GM19238 (cell line): ENCODE data around the gene EFCAB8.
"Not testable (repeated sequence)": the region's sequence is repeated elsewhere in the genome, so short reads cannot be mapped to it uniquely, and the experiment has no call there.

Source experiments
- DNase-seq: peaks from one replicate; pipeline ENCODE4 v3.0.0; 2011; ENCODE audit warnings: low spot score; ENCODE audit not compliant: insufficient read length

Gene EFCAB8

DNA sequence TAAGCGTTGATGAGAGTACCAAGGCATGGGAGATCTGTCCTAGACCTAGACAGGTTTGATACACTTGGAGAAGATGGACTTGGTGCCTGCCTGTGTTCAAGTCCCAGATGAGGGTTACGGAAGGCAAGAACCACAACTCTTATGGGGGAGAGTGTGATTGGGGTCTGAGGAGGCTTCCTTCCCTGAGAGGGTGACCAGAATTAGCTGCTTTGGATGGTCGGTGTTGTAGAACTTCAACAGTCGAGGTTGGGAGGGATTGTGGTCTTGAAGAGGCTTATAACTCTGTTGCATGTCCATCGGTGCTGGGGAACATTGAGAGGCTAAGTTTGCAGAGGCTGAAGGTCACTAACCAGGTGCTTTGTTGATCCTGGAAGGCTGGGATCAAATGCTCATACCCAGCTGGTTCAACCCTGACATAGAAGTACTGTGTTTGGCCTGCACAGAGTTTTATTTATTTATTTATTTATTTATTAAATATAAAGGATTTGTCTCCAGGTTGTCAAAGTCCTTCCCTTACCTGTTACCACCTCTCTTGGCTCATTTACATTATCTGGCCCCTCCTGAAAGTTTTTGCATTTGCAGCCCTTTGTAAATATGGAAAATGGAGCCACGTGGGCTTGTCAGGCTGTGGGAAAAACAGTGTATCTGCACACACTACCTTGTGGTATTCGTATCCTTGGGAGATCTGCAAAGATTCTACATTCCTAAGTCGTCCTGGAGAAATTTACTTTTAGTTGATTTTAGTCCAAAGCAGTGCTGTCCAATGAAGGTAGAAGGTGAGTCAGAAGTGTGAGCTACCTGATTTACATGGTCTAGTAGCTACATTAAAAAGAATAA is 15.8 kb upstream of the EFCAB8 start:
- no peak for DNase-seq

DNA sequence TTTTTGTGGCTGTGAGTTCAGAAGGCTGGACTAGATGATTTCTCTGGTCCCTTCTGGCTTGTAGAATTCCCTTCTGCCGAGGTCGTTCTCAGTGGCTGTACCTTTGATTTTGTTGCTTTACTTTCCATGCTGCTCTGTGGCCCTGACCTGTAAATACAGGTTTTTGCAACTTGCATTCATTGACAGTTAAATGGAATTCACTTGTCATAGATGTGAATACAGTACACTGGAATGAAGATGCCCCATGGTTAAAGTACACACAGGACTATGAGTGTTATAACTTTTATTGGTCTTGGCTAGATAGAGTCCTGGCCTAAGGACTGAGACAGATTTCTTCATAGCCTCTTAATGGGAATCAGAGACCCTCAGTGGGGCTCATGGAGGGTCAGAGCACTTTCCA is 12.9 kb upstream of the EFCAB8 start:
- no peak for DNase-seq

- DNase-seq = no peak
Observed at GRCh38 chr20:32846852-32847251, 11.9 kb upstream of the EFCAB8 start.

GRCh38 chr20:32847964-32848363 is 10.8 kb upstream of the EFCAB8 start:
- no peak for DNase-seq

- DNase-seq = no peak
Observed at GRCh38 chr20:32848846-32849245, 9.9 kb upstream of the EFCAB8 start.

DNA sequence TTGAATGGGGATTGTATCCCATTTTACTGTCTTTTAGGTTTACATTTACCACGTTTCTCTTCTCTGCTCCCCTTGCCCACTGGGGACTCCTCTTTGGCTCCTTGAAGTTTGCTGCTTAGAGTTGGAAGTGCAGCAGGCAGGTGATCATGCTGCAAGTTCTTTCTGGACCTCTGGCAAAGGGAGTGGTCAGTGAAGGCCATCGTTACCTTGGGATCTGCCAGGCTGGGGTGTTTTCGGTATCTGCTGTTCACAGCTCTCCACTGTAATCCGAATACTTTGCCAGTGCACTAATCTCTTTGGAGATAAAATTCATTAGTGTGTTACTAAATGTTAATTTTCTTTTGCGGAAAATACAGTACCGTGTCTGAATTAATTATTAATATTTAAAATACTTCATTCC is 9.1 kb upstream of the EFCAB8 start:
- no peak for DNase-seq

GRCh38 chr20:32855387-32855786 is 3.3 kb upstream of the EFCAB8 start:
- DNase-seq = no peak

DNA sequence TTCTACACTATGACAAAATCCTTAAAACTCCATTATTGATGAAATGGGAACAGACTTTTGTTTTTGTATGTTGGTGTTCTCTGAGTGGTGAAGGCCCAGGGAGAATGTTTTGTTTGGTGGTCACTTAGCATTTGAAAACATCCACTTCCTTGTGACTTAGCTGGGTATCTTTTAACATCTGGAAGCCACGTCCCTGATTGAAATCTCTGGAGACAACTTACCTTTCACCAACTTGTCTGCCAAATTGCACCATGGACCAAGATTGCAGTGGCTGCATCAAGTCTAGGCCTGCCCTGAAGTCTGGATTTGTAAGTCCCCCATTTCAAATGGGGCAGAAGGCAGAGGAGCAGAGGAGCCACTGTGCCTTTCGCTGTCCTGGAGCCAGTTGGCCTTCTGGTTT is 534 bp upstream of the EFCAB8 start:
- DNase-seq = no peak

DNA sequence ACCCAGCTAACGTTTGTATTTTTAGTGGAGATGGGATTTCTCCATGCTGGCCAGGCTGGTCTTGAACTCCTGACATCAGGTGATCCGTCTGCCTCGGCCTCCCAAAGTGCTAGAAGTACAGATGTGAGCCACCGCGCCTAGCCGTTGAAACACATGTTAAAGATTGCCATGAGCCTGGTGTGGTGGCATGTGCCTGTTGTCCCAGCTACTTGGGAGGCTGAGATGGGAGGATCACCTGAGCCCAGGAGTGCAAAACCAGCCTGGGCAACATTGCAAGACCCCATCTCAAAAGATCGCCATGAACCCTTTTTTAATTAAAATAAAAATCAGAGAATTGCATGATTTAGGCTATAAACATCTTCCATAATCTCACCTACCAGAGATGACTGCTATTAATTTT is 2.7 kb downstream of the EFCAB8 start:
- DNase-seq = no peak

DNA sequence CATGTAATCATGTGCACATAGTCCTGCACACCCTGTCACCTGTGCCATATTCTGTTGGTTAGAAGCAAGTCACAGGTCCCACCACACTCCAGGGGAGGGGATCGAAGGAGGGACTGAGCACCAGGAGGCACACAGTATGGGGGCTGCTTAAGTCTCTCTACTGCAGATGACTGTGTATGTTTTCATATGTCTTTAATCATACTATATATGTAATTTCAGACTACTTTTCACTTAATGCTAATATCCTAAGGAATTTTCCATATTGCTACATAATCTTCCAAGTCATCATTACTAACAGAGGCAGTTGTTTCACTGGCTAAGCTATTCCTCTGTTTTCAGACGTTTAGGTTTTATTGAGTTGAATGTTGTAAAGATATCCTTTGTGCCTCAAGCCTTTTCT is 10.8 kb downstream of the EFCAB8 start:
- no peak for DNase-seq

DNA sequence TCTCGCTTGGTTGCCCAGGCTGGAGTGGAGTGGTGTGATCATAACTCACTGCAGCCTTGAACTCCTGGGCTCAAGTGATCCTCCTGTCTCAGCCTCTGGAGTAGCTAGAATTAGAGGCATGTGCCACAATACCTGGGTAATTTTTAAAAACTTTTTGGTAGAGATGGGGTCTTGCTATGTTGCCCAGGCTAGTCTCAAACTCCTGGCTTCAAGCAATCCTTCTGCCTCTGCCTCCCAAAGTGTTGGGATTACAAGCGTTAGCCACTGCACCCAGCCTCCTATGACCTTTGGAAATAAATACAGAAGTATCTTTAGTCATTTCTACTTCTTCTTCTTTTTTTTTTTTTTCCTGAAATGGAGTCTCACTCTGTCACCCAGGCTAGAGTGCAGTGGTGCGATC is 11.8 kb downstream of the EFCAB8 start:
- not testable (repeated sequence) for DNase-seq

DNA sequence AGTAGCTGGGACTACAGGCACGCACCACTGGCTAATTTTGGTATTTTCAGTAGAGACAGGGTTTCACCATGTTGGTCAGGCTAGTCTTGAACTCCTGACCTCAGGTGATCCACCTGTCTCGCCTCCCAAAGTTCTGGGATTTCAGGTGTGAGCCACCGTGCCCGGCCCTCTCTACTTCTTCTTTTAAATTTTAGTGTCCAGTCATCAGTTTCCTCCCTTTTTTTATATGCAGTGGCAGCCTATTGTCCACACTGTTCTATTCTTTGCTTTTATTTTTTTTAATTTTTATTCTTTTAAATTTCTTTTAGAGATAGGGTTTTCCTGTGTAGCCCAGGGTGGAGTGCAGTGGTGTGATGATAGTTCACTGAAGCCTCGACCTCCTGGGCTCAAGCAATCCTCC is 12.3 kb downstream of the EFCAB8 start:
- DNase-seq = no peak

DNA sequence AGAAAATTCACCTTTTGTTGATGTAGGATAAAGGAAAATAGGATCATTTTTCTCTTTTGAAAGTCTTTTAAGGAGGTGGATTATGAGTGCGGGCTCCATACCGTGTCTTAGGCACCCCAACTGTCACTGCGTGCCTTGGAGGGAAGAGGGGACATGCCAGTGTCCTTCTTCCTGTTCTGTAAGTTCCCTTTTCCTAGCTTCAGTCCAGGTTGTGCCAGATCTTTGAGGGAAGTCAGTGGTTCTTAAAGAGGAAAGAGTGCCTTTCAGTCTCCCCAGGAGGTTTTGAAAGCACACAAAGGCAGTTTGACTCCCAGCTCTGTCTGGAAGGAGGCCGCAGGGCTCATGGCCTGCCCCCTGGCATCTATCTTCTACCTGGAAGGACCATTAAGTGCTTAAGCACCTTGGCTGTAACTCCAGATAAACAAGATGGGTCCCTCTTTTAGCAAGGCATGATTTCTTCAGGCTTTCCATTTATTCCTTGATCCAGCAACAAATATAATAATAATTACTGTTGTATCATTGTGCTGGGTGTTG is 13.0 kb downstream of the EFCAB8 start:
- DNase-seq = no peak

GRCh38 chr20:32872266-32872665 is 13.5 kb downstream of the EFCAB8 start:
- no peak for DNase-seq

GRCh38 chr20:32875673-32876072 is 16.9 kb downstream of the EFCAB8 start:
- DNase-seq = no peak

DNA sequence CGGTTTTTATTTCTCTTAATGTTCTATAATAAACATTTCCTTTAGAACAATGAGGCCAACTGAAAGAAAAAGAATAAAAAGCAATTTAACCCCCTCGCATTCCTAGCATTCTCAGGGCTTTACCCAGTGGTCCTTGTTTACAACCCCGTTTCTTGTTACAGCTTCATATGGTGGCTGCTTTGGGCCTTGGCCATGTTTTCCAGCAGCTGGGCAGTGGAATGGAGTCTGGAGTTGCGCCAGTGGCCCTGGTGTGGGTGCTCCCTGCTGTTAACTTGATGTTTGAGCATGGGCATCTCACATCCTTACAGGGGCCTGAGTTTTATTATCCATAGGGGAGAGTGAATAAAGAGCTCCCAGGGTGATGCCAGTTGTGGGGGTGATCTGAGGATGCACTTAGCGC is 18.8 kb downstream of the EFCAB8 start:
- DNase-seq = no peak

DNA sequence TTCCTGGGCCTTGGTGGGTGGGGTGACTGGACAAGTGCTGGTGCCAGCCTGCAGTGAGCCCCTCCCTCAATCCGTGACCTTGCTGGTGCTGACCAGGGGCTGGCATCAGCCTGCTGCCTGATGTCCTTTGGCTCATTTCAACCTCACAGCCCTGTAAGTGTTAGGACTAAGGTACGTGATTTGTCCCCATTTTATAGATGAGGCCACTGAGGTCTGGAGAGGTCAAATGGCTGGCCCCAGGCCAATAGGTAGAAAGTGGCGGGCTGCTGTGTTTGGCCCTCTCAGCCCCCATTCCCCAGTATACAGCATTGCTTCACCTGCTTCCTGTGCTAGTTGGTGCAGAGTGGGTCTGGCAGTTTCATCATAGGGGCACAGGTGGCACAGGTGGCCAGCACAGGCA is 20.1 kb downstream of the EFCAB8 start:
- no peak for DNase-seq

DNA sequence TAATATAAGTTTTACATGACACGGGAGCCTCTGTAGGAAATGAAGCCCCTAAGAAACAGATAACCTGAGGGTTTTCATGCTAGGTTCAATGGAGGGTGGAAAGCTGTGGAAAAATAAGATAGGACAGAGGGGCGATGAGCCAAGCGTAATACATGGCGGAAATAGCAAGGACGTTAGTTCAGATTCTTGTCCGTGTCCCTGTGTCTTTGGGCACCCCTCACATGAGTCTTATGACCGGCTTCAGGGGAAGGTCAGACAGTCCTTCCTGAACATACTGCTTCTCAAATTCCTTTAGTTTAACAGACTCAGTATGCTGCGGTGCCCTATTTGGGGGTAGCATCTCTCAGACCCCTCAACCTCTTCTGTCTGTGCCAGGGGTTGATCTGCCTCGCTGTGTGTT is 20.8 kb downstream of the EFCAB8 start:
- DNase-seq = no peak

DNA sequence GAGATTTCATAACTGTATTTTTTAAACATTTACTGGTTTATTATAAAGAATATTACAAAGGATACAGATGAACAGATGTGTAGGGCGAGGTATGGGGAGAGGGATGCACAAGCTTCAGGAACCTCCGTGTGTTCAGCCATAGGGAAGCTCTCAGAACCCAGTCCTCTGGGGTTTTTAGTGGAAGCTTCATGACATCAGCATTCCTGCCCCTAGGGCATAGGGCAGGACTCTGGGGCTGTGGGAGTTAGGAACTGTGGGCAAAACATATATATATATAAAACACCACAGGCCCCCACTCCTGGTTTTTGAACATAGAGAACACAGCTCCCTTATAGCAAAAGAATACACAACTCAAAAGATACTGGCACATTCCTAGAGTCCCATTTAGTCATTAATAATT is 21.9 kb downstream of the EFCAB8 start:
- no peak for DNase-seq

DNA sequence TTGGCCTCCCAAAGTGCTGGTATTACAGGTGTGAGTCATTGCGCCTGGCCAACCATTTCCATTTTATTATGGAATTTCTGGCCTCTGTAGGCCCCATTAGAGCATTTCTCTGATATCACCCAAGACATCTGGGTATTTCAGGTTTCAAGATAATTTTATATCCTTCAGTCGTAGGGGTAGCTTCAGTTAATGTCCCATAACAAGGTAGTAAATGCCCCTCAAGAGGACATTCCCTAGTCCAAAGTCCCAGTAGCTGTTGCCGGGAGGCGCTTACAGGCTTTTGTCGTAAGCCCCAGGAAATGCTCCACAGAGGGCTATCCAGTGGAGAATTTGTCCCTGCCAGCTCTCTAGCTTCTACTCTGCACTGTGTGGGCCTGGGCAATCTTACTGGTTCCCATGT is 24.4 kb downstream of the EFCAB8 start:
- DNase-seq = no peak

- no peak for DNase-seq
Observed at GRCh38 chr20:32885185-32885584, 26.5 kb downstream of the EFCAB8 start.

- no peak for DNase-seq
Observed at GRCh38 chr20:32885952-32886351, 27.2 kb downstream of the EFCAB8 start.

DNA sequence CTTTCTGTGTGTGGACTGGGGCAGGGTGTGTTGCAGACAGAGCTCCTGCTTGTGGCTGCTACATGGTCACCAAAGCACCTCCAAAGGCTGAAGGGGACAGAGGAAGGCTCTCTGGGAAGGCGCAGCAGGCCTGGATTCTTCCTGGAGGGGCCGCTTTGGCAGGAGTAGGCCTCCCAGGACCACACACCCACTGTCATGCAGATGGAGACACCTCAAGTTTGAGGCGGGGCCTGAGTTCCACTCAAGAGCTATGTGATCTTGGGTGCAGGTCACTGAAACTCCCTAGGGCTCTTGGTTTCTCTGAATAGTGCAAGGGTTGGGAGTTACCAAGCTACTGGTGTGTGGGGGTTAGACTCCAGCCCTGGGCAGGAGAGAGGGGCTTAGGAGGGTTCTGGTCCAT is 27.9 kb downstream of the EFCAB8 start:
- no peak for DNase-seq
